Kidney (tissue), 14 donors: ENCODE results near the gene TBC1D23. TPM values are rescaled to one million over a fixed set of nuclear protein-coding genes. Genes with fewer than 3 reads are reported as not detected.
"Not testable (repeated sequence)": the region's sequence is repeated elsewhere in the genome, so short reads cannot be mapped to it uniquely, and the experiment has no call there.

ENCODE experiments used
- DNase-seq, 5 donors: peaks; one replicate each; pipeline ENCODE4 v3.0.0-alpha.2; 2013 to 2020
- FAIRE-seq: peaks from 2 replicates; lab custom pipeline; 2012; peaks lifted over from hg19 to GRCh38; lab: Jason Lieb, UNC
- H3K27ac ChIP-seq, 2 donors: one replicate each; pipeline ENCODE4 v1.7.0; 2013; ENCODE audit warnings: low read depth in 2 of 2, low read length in 2 of 2, inconsistent platforms in 1 of 2
- H3K27me3 ChIP-seq: one replicate; pipeline ENCODE4 v1.7.1; 2013; ENCODE audit warnings: low read length, inconsistent platforms; ENCODE audit not compliant: control insufficient read depth, insufficient read depth
- H3K36me3 ChIP-seq, 3 donors: one replicate each; pipeline versions ENCODE4 v1.7.0 to v1.7.1; 2013; ENCODE audit warnings: low read length in 3 of 3, control low read depth in 1 of 3, inconsistent platforms in 1 of 3; ENCODE audit not compliant: insufficient read depth in 3 of 3, control insufficient read depth in 2 of 3
- H3K4me1 ChIP-seq, 3 donors: one replicate each; pipeline versions ENCODE4 v1.7.0 to v1.7.1; 2013; ENCODE audit warnings: low read length in 3 of 3, inconsistent platforms in 1 of 3, low read depth in 1 of 3; ENCODE audit not compliant: control insufficient read depth in 2 of 3, insufficient read depth in 2 of 3
- H3K4me3 ChIP-seq, 3 donors: one replicate each; pipeline versions ENCODE4 v1.7.0 to v1.8.1; 2013; ENCODE audit warnings: low read length in 3 of 3, control low read depth in 1 of 3, inconsistent platforms in 1 of 3
- H3K9ac ChIP-seq, 3 donors: one replicate each; pipeline versions ENCODE4 v1.7.0 to v1.7.1; 2013; ENCODE audit warnings: low read length in 3 of 3, control low read depth in 1 of 3, inconsistent platforms in 1 of 3
- H3K9me3 ChIP-seq, 3 donors: one replicate each; pipeline versions ENCODE4 v1.7.0 to v1.7.1; 2013; ENCODE audit warnings: low read length in 3 of 3, control low read depth in 1 of 3, inconsistent platforms in 1 of 3; ENCODE audit not compliant: control insufficient read depth in 2 of 3, insufficient read depth in 1 of 3
- CTCF ChIP-seq: IDR thresholded peaks from 3 replicates; pipeline ENCODE4 v1.5.1; 2012; ENCODE audit warnings: mild to moderate bottlenecking, moderate library complexity, borderline replicate concordance; ENCODE audit not compliant: insufficient read depth; ENCODE audit errors: extremely low read depth
- intact Hi-C: fragments of 100-400 bp; cut with DNase I; formaldehyde crosslinking; loops from one replicate; pipeline ENCODE4 v1.11.1; 2022
- polyA plus RNA-seq: library from polyadenylated mRNA; stranded (reverse); fragments of 350-450 nt; fragmentation: Illumina TruSeq; extraction: RNeasy Lipid Tissue Mini Kit (QIAGEN cat#74804); gene quantifications from one replicate; pipeline ENCODE4 v1.2.3, GENCODE V29; 2014; ENCODE audit warnings: low read depth, low replicate concordance; ENCODE audit not compliant: insufficient read depth
- total RNA-seq: library from RNA; stranded (reverse); fragmentation: NEBNext Ultra II Directional; extraction: Animal tissue kit (Norgen Biotek cat#: 25700); gene quantifications from one replicate; pipeline ENCODE4 v1.2.1, GENCODE V29; 2021
- donor health status: control.
- donor health status: control.
- donor health status: control.
- donor health status: control.
- donor health status: control.
- donor health status: DM: yes; HTN: yes; CAD: no.
- donor health status: Normal renal cell carcinoma (clear cell type).

Gene TBC1D23
- total and polyA plus RNA-seq, 2 donors from 2014 or later, result 18.0 to 46.9 TPM

GRCh38 chr3:100230710-100231109 lies 30.1 kb upstream of the TBC1D23 start:
- no peak for TF ChIP-seq CTCF
- Histone ChIP-seq H3K4me1 (no peaks in the 10 kb centered on the region), H3K27me3 (no peaks in the 10 kb centered on the region), H3K36me3 (no peaks in the 10 kb centered on the region), H3K27ac (no peak overlapping the region), H3K9me3 (peaks cover 0 to 4% (median 0%) of the 10 kb centered on the region in 3 donors), H3K4me3 (no peak overlapping the region), H3K9ac (no peak overlapping the region)
- intact Hi-C loops, result no loop called here
- FAIRE-seq, result no peak
- DNase-seq, result no peak

GRCh38 chr3:100231668-100232067 lies 29.1 kb upstream of the TBC1D23 start:
- H3K36me3 ChIP-seq, result no peaks in the 10 kb centered on the region
- no peak overlapping the region for H3K4me3 ChIP-seq
- intact Hi-C loops, result no loop called here
- TF ChIP-seq CTCF, result no peak
- H3K9me3 ChIP-seq, result peaks cover 0 to 4% (median 0%) of the 10 kb centered on the region in 3 donors
- DNase-seq (no peak), FAIRE-seq (no peak)
- no peak overlapping the region for H3K27ac ChIP-seq
- H3K4me1 ChIP-seq, result no peaks in the 10 kb centered on the region
- no peak overlapping the region for H3K9ac ChIP-seq
- no peaks in the 10 kb centered on the region for H3K27me3 ChIP-seq

GRCh38 chr3:100234364-100234763 lies 26.4 kb upstream of the TBC1D23 start:
- H3K27ac ChIP-seq, result no peak overlapping the region
- intact Hi-C loops, result no loop called here
- H3K4me3 ChIP-seq, result no peak overlapping the region
- H3K27me3 ChIP-seq, result no peaks in the 10 kb centered on the region
- no peak for FAIRE-seq
- DNase-seq, result no peak
- no peak overlapping the region for H3K9ac ChIP-seq
- no peaks in the 10 kb centered on the region for H3K4me1 ChIP-seq
- TF ChIP-seq CTCF, result no peak
- peaks cover 0 to 8% (median 0%) of the 10 kb centered on the region in 3 donors for H3K9me3 ChIP-seq
- no peaks in the 10 kb centered on the region for H3K36me3 ChIP-seq

GRCh38 chr3:100238599-100238998 lies 22.2 kb upstream of the TBC1D23 start:
- DNase-seq (no peak), FAIRE-seq (no peak)
- no peak overlapping the region for H3K27ac ChIP-seq
- H3K9me3 ChIP-seq, result peaks cover 0 to 5% (median 0%) of the 10 kb centered on the region in 3 donors
- H3K9ac ChIP-seq, result no peak overlapping the region
- no peaks in the 10 kb centered on the region for H3K4me1 ChIP-seq
- H3K4me3 ChIP-seq, result no peak overlapping the region
- TF ChIP-seq CTCF, result no peak
- intact Hi-C loops, result no loop called here
- no peaks in the 10 kb centered on the region for H3K36me3 ChIP-seq
- no peaks in the 10 kb centered on the region for H3K27me3 ChIP-seq

- H3K4me3 ChIP-seq, H3K27ac ChIP-seq, H3K36me3 ChIP-seq, H3K9me3 ChIP-seq, H3K27me3 ChIP-seq, H3K9ac ChIP-seq, DNase-seq, H3K4me1 ChIP-seq, intact Hi-C loops, FAIRE-seq: not testable (repeated sequence)
Measured at GRCh38 chr3:100242471-100242870, 18.3 kb upstream of the TBC1D23 start.
